Panc1 (cell line): ENCODE results near the gene IFT52.

Source experiments
- POLR2AphosphoS5 ChIP-seq: IDR thresholded peaks from 2 replicates; pipeline ENCODE4 v1.6.1; 2012; ENCODE audit warnings: mild to moderate bottlenecking, low read depth, low read length, moderate library complexity
- SIN3A ChIP-seq: IDR thresholded peaks from 2 replicates; pipeline ENCODE4 v1.6.1; 2012; ENCODE audit warnings: low read depth, mild to moderate bottlenecking, low read length, moderate library complexity, borderline replicate concordance; ENCODE audit not compliant: insufficient read depth
- TCF7L2 ChIP-seq: IDR thresholded peaks from 2 replicates; pipeline ENCODE4 v1.6.1; 2011; ENCODE audit warnings: mild to moderate bottlenecking, low read depth, low read length, inconsistent platforms
- TF ChIP-seq, protein P1 (sequence below): fragments of 450-650 bp; IDR thresholded peaks from 2 replicates; pipeline ENCODE4 v1.5.1; 2017; ENCODE audit warnings: mild to moderate bottlenecking
- TF ChIP-seq, protein P2 (sequence below), 2 experiments: IDR thresholded peaks; 2 replicates each; pipeline ENCODE4 v1.6.1; 2011 to 2012; ENCODE audit warnings: low read depth in 2 of 2, control low read depth in 1 of 2, low read length in 1 of 2, mild to moderate bottlenecking in 1 of 2, moderate library complexity in 1 of 2; ENCODE audit not compliant: insufficient read depth in 1 of 2

DNA sequence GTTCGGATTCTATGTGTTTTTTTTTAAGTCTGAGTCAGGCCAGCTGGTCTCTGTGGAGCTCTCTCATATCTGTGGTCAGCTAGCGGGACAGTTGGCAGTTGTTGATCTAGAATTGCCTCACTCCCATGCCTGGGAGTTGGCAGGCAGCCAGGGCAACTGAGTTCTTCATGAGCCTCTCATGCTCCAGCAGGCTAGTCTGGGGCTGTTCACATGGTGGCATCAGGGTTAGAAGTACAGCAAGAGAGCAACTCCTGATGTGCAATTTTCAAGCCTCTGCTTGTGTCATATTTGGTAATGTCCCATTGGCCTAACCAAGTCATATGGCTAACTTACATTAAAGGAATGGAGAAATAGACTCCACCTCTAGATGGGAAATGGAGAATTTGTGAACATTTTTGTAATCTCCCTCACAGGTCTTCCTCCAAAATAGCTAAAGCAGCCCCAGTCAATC, 6.7 kb upstream of the IFT52 start:
- TF ChIP-seq, protein P1, sequence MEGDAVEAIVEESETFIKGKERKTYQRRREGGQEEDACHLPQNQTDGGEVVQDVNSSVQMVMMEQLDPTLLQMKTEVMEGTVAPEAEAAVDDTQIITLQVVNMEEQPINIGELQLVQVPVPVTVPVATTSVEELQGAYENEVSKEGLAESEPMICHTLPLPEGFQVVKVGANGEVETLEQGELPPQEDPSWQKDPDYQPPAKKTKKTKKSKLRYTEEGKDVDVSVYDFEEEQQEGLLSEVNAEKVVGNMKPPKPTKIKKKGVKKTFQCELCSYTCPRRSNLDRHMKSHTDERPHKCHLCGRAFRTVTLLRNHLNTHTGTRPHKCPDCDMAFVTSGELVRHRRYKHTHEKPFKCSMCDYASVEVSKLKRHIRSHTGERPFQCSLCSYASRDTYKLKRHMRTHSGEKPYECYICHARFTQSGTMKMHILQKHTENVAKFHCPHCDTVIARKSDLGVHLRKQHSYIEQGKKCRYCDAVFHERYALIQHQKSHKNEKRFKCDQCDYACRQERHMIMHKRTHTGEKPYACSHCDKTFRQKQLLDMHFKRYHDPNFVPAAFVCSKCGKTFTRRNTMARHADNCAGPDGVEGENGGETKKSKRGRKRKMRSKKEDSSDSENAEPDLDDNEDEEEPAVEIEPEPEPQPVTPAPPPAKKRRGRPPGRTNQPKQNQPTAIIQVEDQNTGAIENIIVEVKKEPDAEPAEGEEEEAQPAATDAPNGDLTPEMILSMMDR, result no peak
- TF ChIP-seq SIN3A, result no peak
- TF ChIP-seq POLR2AphosphoS5, result no peak
- TF ChIP-seq, protein P2, sequence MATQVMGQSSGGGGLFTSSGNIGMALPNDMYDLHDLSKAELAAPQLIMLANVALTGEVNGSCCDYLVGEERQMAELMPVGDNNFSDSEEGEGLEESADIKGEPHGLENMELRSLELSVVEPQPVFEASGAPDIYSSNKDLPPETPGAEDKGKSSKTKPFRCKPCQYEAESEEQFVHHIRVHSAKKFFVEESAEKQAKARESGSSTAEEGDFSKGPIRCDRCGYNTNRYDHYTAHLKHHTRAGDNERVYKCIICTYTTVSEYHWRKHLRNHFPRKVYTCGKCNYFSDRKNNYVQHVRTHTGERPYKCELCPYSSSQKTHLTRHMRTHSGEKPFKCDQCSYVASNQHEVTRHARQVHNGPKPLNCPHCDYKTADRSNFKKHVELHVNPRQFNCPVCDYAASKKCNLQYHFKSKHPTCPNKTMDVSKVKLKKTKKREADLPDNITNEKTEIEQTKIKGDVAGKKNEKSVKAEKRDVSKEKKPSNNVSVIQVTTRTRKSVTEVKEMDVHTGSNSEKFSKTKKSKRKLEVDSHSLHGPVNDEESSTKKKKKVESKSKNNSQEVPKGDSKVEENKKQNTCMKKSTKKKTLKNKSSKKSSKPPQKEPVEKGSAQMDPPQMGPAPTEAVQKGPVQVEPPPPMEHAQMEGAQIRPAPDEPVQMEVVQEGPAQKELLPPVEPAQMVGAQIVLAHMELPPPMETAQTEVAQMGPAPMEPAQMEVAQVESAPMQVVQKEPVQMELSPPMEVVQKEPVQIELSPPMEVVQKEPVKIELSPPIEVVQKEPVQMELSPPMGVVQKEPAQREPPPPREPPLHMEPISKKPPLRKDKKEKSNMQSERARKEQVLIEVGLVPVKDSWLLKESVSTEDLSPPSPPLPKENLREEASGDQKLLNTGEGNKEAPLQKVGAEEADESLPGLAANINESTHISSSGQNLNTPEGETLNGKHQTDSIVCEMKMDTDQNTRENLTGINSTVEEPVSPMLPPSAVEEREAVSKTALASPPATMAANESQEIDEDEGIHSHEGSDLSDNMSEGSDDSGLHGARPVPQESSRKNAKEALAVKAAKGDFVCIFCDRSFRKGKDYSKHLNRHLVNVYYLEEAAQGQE (IDR thresholded peaks at IDR 0.05; ENCODE audit: insufficient read depth in 1 of 2, low read depth in 2 of 2, low read length in 1 of 2), result no peak
- no peak for TF ChIP-seq TCF7L2
